ENCODE results near the gene URB1.

DNA sequence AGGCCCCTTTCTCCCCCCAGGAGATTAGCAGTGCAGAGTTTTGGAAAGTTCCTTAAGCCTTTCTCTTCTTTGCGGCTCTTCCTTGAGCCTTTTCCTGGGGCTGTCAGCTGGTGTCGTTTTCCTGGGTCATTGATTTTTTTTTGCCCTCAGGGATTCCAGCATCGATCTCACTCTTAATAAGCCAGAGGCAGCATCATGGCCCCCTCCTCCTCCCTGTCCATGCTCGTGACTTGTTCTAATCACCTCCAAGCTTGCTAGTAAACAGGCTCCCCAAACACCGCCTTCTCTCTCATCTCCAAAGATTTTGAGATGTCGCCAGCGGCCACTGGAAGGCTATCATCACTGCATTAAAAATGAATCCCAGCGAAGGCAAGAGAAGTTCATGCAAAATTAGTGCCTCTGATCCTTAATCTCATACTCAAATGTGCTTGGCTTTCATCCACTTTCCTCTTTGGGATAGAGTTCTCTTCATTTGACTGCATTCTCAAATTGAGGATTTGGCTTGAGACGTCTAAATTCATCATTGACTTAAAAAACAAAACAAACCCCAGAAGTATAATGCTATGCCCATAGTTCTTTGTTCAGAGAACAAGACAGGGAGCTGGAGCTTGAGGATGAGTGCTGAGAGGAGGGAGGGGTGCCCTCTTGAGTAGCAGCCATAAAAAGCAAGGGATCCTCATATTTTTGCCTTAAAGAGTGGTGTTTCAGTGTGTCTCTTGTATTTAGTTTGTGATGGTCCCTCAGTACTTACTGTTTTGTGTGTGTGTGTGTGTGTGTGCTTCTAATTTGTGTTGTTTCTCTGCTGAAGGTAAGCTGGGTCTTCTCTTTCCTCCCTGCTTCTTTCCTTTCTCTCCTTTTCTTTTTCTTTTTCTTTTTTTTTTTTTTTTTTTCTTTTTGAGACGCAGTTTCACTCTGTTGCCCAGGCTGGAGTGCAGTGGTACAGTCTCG lies 22.9 kb upstream of the URB1 start:
- TF ChIP-seq, protein P1, sequence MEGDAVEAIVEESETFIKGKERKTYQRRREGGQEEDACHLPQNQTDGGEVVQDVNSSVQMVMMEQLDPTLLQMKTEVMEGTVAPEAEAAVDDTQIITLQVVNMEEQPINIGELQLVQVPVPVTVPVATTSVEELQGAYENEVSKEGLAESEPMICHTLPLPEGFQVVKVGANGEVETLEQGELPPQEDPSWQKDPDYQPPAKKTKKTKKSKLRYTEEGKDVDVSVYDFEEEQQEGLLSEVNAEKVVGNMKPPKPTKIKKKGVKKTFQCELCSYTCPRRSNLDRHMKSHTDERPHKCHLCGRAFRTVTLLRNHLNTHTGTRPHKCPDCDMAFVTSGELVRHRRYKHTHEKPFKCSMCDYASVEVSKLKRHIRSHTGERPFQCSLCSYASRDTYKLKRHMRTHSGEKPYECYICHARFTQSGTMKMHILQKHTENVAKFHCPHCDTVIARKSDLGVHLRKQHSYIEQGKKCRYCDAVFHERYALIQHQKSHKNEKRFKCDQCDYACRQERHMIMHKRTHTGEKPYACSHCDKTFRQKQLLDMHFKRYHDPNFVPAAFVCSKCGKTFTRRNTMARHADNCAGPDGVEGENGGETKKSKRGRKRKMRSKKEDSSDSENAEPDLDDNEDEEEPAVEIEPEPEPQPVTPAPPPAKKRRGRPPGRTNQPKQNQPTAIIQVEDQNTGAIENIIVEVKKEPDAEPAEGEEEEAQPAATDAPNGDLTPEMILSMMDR (conservative IDR thresholded peaks at IDR 0.05; ENCODE audit: low read depth in 2 of 2) = no peak
- TF ChIP-seq POLR2AphosphoS5 (IDR thresholded peaks at IDR 0.05; ENCODE audit: low read depth) = no peak
- TF ChIP-seq CREB1 (CRISPR knock-in tag; IDR thresholded peaks at IDR 0.05; ENCODE audit: low read depth) = no peak
- TF ChIP-seq, protein P2, sequence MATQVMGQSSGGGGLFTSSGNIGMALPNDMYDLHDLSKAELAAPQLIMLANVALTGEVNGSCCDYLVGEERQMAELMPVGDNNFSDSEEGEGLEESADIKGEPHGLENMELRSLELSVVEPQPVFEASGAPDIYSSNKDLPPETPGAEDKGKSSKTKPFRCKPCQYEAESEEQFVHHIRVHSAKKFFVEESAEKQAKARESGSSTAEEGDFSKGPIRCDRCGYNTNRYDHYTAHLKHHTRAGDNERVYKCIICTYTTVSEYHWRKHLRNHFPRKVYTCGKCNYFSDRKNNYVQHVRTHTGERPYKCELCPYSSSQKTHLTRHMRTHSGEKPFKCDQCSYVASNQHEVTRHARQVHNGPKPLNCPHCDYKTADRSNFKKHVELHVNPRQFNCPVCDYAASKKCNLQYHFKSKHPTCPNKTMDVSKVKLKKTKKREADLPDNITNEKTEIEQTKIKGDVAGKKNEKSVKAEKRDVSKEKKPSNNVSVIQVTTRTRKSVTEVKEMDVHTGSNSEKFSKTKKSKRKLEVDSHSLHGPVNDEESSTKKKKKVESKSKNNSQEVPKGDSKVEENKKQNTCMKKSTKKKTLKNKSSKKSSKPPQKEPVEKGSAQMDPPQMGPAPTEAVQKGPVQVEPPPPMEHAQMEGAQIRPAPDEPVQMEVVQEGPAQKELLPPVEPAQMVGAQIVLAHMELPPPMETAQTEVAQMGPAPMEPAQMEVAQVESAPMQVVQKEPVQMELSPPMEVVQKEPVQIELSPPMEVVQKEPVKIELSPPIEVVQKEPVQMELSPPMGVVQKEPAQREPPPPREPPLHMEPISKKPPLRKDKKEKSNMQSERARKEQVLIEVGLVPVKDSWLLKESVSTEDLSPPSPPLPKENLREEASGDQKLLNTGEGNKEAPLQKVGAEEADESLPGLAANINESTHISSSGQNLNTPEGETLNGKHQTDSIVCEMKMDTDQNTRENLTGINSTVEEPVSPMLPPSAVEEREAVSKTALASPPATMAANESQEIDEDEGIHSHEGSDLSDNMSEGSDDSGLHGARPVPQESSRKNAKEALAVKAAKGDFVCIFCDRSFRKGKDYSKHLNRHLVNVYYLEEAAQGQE (IDR thresholded peaks at IDR 0.05; ENCODE audit: unreplicated experiment) = no peak
- TF ChIP-seq, protein P3, sequence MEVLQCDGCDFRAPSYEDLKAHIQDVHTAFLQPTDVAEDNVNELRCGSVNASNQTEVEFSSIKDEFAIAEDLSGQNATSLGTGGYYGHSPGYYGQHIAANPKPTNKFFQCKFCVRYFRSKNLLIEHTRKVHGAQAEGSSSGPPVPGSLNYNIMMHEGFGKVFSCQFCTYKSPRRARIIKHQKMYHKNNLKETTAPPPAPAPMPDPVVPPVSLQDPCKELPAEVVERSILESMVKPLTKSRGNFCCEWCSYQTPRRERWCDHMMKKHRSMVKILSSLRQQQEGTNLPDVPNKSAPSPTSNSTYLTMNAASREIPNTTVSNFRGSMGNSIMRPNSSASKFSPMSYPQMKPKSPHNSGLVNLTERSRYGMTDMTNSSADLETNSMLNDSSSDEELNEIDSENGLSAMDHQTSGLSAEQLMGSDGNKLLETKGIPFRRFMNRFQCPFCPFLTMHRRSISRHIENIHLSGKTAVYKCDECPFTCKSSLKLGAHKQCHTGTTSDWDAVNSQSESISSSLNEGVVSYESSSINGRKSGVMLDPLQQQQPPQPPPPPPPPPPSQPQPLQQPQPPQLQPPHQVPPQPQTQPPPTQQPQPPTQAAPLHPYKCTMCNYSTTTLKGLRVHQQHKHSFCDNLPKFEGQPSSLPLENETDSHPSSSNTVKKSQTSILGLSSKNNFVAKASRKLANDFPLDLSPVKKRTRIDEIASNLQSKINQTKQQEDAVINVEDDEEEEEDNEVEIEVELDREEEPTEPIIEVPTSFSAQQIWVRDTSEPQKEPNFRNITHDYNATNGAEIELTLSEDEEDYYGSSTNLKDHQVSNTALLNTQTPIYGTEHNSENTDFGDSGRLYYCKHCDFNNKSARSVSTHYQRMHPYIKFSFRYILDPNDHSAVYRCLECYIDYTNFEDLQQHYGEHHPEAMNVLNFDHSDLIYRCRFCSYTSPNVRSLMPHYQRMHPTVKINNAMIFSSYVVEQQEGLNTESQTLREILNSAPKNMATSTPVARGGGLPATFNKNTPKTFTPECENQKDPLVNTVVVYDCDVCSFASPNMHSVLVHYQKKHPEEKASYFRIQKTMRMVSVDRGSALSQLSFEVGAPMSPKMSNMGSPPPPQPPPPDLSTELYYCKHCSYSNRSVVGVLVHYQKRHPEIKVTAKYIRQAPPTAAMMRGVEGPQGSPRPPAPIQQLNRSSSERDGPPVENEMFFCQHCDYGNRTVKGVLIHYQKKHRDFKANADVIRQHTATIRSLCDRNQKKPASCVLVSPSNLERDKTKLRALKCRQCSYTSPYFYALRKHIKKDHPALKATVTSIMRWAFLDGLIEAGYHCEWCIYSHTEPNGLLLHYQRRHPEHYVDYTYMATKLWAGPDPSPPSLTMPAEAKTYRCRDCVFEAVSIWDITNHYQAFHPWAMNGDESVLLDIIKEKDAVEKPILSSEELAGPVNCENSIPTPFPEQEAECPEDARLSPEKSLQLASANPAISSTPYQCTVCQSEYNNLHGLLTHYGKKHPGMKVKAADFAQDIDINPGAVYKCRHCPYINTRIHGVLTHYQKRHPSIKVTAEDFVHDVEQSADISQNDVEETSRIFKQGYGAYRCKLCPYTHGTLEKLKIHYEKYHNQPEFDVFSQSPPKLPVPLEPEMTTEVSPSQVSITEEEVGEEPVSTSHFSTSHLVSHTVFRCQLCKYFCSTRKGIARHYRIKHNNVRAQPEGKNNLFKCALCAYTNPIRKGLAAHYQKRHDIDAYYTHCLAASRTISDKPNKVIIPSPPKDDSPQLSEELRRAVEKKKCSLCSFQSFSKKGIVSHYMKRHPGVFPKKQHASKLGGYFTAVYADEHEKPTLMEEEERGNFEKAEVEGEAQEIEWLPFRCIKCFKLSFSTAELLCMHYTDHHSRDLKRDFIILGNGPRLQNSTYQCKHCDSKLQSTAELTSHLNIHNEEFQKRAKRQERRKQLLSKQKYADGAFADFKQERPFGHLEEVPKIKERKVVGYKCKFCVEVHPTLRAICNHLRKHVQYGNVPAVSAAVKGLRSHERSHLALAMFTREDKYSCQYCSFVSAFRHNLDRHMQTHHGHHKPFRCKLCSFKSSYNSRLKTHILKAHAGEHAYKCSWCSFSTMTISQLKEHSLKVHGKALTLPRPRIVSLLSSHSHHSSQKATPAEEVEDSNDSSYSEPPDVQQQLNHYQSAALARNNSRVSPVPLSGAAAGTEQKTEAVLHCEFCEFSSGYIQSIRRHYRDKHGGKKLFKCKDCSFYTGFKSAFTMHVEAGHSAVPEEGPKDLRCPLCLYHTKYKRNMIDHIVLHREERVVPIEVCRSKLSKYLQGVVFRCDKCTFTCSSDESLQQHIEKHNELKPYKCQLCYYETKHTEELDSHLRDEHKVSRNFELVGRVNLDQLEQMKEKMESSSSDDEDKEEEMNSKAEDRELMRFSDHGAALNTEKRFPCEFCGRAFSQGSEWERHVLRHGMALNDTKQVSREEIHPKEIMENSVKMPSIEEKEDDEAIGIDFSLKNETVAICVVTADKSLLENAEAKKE (CRISPR knock-in tag; IDR thresholded peaks at IDR 0.05) = no peak
- TF ChIP-seq EZH2 (IDR thresholded peaks at IDR 0.05; ENCODE audit: low read depth, unreplicated experiment) = no peak
- TF ChIP-seq ZNF114 (CRISPR knock-in tag; IDR thresholded peaks at IDR 0.05) = no peak
- no peak for TF ChIP-seq ZNF331 (CRISPR knock-in tag; IDR thresholded peaks at IDR 0.05; ENCODE audit: low read depth)
- no peak for TF ChIP-seq EZH2phosphoT487 (IDR thresholded peaks at IDR 0.05; ENCODE audit: unreplicated experiment)
- peak; percentile 80 for TF ChIP-seq JUNB (IDR thresholded peaks at IDR 0.05; ENCODE audit: unreplicated experiment)
